GM21737 (cell line): ENCODE measurements around the gene PRUNE2.
"Not testable (repeated sequence)": the region's sequence is repeated elsewhere in the genome, so short reads cannot be mapped to it uniquely, and the experiment has no call there.

ENCODE experiments used
- ATAC-seq: cut with Tn5 transposase; IDR thresholded peaks from one replicate; pipeline ENCODE4 v1.9.1; 2021; ENCODE audit warnings: mild to moderate bottlenecking, moderate library complexity; ENCODE audit not compliant: unreplicated experiment

Gene PRUNE2, protein sequence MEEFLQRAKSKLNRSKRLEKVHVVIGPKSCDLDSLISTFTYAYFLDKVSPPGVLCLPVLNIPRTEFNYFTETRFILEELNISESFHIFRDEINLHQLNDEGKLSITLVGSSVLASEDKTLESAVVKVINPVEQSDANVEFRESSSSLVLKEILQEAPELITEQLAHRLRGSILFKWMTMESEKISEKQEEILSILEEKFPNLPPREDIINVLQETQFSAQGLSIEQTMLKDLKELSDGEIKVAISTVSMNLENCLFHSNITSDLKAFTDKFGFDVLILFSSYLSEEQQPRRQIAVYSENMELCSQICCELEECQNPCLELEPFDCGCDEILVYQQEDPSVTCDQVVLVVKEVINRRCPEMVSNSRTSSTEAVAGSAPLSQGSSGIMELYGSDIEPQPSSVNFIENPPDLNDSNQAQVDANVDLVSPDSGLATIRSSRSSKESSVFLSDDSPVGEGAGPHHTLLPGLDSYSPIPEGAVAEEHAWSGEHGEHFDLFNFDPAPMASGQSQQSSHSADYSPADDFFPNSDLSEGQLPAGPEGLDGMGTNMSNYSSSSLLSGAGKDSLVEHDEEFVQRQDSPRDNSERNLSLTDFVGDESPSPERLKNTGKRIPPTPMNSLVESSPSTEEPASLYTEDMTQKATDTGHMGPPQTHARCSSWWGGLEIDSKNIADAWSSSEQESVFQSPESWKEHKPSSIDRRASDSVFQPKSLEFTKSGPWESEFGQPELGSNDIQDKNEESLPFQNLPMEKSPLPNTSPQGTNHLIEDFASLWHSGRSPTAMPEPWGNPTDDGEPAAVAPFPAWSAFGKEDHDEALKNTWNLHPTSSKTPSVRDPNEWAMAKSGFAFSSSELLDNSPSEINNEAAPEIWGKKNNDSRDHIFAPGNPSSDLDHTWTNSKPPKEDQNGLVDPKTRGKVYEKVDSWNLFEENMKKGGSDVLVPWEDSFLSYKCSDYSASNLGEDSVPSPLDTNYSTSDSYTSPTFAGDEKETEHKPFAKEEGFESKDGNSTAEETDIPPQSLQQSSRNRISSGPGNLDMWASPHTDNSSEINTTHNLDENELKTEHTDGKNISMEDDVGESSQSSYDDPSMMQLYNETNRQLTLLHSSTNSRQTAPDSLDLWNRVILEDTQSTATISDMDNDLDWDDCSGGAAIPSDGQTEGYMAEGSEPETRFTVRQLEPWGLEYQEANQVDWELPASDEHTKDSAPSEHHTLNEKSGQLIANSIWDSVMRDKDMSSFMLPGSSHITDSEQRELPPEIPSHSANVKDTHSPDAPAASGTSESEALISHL (N-terminal part only)

DNA sequence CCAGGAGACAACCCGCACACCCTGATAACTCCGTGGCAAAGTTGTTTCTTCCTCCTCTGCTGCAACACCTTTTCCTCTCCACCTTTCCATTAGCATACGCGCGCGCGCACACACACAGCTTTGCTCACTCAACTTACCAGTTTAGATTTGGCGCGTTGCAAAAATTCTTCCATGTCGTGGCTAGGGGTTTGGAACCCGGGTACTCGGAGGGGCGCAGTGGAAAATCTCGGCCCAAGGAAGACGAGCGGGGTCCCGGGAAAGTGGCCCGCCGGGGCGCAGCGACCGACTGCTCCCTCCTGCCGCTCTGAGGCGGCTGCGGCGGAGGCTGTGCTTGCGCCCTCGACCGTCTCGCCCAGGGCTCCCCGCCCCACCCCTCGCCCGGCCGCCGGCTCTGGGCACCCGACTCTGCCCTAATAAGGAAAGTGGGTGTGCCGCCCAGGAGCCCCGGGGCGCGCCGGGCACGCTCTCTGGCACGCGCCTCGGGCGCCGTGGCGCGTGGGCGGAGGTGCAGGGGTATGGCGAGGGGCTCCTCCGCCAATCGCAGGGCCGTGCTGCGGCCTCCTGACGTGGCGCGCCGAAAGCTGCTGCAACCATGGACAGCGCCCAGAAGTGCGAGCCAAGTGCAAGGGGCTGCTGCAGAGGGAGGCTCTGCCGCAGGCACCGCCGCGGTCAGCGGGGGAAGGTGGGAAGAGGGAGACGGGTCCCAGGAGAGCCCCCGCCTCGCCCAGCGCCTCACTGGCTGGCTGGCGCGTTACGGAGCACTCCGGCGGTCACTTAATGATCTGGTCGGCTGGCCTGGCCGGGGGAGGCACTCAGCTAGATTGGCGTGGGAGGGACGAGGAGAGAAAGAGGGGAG, at the start of gene PRUNE2:
Gene PRUNE2 (minus strand): TSS at position 324 of the 856 bp plus-strand sequence. CDS start 151 bp downstream, at position 173.
- no peak for ATAC-seq

DNA sequence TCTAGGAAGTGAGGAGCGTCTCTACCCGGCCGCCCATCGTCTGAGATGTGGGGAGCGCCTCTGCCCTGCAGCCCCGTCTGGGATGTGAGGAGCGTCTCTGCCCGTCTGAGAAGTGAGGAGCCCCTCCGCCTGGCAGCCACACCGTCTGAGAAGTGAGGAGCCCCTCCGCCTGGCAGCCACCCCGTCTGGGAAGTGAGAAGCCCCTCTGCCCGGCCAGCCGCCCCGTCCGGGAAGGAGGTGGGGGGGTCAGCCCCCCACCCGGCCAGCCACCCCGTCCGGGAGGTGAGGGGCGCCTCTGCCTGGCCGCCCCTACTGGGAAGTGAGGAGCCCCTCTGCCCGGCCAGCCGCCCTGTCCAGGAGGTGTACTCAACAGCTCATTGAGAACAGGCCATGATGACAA, 49.5 kb upstream of the PRUNE2 start:
- not testable (repeated sequence) for ATAC-seq

DNA sequence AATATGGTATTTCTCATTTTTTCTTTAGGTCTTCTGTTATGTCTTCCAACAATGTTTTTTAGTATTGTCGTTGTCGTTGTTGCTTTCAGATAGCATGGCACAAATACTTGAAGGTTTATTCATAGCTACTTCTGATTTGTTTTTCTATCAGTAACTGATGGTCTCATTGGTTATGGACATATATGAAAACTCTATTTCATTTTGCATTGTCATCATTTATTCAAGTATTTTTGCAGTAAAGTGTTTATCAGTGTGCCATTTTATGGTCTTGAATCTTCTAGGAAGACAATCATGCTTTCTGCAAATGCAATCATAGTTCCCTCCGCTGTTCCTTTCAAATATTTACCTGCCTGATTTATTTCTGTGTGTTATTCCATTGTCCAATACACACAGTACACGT, 44.0 kb upstream of the PRUNE2 start:
- ATAC-seq: no peak

DNA sequence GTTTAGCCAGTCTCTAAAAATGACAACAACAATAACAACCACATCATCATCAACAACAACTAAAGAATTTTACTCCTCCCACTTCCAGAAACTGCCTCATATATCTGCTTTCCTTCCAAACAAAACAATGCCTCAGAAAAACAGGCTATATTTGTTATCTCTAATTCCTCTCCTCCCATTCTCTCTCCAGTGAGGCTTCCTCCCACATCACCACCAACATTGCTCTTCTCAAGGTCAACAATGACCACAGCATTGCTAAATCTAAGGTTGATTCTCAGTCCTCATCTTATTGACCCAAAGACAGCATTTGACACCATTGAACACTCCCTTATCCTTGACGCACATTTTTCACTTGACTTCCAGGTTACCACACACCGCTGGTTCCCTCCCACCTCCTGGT, 38.1 kb upstream of the PRUNE2 start:
- no peak for ATAC-seq

DNA sequence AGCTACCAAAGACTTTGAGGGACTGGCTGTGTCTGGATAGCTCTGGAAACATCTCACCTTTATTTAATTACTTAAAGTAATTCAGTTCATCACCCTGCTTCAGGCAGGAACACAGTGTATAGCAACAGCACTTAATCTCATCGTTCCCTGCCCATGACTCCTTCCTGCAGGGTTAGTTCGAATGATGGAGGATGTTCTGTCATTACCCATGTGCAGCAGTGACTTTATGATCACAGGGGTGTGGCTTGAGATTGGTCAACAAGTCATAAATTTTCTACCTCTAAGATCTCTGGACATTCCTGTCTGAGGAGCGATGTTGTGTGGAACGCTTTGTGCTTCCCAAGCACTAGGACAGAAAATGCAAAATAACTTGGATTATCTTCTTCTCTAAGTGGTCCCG, 37.1 kb upstream of the PRUNE2 start:
- no peak for ATAC-seq

DNA sequence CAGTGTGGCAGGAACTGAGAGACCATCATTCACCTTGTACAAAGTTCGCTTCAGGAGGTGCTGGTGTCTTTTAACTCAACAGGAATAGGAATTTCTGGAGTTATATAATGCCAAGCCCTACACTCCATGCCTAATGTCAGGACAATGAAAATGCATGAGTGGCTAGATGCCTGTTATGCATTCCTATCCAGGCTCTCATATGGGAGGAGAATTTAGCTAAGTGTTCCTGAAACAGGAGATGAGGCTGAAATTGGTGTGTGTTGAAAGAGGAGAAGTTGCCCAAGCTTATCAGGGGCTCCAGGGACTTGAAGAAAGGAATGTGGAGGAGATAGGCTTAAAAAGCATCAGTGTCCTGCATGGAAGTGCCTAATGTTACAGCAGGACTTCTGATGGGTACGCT, 26.8 kb upstream of the PRUNE2 start:
- ATAC-seq: no peak

DNA sequence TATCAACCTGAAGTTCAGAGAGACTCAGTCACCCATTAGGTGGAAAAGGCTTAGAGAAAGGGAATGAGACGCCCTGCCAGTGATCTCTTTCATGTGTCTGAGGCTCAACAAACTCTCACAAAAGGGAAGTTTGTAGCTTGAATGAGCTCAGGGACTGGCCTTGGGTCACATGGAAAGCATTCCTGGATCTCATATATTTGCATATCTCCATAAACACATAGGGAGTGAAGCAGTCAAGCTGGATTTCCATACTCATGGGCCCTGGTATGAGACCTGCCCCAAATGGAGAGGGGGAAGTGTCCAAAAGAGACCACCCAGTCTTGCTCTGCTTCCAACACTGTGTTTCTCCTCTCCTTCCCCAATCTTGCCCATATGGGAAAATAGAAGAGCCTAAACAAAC, 26.4 kb upstream of the PRUNE2 start:
- no peak for ATAC-seq

DNA sequence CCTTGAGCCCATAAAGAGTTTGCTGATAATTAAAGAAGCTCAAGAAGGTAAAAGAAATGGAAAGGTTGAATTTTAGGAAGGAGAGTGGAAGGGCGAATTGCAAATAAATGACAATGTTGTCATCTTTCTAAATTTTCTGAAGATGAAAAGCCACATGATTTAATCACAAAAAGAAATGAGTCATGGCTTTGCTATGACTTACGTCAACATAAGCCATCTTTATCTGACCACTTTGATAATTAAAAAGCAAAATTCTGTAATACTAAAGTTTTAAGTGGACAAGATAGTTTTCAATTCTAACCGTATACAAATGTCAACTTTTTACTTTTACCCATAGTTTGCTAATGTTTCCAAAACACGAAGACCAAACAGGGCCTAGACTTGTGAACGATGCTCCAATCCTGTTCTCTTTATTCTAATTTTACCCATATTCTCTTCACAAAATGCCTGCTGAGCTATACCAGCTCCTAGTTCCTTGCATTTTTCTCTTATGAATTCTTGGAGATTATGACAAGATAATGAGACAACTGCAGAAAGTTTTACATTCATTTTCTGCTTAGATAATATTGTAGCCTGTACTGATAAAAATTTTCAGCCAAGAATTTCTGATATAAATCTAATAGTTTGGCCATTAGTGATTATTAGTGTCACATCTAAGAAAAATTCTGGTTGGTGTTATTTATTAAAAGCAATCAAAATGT, 21.8 kb upstream of the PRUNE2 start:
- ATAC-seq: no peak

DNA sequence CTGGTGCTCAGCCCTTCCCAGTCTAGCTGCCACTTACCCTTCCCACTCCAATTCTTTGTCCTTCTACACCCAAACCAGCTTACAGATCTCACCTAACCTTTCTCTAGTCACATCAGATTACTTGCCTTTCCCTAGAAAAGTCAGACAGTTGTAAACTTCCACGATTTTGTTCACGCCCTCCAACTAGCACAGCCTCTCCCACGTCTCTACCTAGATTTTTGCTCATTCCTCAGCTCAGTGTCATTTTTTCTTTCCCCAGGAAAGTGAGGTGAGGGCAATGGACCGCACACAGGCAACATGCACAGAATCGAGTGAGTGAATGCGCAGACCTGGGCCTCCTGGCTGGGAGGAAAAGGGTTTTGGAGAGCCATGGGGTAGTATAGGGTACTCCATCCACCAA, 20.9 kb upstream of the PRUNE2 start:
- no peak for ATAC-seq

DNA sequence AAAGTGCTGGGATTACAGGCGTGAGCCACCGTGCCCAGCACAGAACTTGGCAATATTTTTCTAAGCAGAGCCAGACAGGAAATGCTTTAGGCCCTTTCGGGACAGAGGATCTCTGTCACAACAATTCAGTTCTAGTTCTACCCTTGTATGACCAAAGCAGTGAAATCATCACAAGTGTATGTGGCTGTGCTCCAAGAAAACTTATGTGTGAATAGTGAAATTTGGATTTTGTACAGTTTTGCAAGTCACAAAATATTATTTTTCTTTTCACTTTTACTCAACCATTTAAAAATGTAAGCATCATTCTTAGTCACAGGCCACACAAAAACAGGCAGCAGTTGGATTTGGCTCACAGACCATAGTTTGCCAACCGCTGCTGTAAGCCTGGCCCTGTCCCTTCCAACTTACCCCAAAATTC, 20.4 kb upstream of the PRUNE2 start:
- ATAC-seq: no peak

DNA sequence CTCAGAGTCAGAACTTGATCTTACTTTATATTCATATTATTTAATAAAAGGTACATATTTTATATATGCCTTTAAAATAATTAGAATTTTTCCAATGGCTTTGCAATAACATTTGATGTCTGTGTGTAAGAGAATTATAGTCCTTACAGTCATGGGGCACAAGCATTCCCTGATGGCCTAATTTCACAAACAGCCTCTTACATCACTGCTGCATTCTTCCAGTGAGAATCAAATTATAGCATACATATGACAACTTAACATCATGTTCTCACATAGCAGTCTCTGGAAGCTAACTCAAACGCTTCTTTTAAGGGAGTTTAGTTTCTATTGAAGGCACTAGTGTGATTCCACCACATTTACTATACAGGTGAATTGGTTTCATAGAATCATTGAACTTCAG, 15.3 kb upstream of the PRUNE2 start:
- ATAC-seq: no peak

DNA sequence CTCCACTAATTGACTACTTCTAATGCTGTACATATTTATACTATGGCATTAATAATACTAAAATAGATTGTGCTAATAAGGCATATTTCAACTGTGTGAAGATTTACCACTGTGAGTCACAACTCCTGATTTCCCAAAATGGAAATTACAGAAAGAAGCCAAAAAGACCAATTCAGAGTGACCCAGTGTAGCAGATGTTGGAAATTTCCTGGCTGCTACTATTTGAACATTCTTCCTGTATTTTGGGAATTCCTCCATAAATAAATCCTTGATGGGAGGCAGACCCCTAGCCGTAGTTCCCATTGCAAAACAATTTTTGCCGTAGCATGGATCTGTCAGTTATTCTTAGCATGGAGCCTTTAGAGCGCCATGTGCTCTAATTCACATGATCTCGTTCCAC, 11.4 kb upstream of the PRUNE2 start:
- ATAC-seq: no peak

DNA sequence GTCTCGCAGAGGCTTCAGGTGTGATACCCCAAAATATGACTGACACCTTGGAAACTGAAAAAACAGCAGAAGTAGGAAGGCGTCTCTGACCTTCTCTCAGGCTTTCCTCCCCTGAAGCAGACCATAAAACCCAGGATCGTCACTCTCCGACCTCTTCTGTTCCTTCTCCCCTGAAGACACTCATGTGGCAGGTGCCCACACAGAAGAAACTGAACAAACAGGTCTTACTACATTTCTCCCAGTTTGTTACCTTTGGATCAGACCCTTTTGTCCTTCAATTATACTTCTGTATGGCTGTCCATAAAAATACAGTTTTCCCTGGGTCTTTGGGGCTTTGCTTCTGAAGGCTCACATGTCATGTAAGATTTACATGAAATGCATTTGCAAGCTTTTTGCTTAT, 10.3 kb upstream of the PRUNE2 start:
- ATAC-seq: no peak

DNA sequence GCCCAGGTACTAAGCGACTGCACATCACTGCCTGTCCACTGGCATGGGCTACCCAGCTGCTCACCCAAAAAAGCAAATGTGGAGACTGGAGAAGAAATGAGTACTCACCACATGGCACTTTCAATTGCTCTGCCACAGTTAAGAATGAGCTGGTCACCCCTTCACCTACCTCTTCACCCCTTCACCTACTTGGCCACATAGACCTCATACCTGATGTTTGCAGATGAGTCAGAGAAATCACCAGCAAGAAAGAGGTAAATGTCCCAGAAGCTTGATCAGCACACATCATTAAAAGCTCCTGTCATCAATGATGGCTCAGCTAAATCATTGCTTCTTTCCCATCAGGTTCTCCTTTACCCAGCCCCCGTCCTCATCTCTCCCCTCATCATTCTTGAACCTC, 7.6 kb upstream of the PRUNE2 start:
- no peak for ATAC-seq

DNA sequence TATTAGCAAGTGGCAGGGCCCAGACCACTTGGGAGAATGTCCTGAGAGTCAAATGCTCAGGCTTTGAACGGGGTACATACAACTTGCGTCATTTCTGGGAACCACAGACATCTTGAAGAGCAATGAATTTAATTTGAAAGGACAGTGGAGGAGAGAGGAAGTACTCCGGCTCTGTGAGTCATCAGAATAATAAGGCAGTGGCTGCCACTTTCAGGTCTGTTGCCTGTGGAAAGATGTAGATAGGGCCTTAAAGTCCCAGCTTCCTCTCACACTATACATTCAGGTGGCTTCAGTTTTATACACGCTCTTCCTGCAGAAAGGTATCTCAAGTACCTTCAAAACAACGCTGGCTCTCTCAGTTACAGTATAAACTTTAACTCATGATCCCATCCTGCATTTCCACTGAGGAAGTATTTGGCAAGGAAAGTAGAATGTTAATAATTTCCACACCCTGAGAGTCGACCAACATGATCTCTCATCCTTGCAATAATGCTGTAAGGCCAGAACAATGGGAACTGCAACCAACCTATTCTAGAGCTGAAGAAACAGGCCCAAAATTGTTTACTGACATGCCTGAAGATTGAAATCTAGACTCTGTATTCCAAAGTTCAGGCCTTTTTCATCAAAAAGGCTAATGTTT, 6.8 kb upstream of the PRUNE2 start:
- no peak for ATAC-seq

DNA sequence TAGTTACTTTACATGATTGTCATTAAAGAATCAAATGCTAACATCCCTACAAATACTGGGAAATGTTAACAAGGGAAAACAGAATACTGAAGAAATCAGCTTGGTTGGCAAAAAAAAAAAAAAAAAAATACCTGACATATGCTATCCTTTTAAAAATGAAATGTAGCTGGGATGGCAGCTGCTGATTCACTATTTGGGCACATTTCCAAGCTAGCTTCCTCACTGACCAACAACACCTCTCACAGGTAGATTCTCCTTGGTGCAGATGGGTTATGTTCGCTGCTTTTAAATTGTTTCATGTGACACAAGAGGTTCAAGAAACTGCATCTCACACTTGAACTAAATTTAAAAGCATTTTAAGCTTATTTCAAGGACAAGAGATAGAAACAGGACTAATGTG, 6.1 kb upstream of the PRUNE2 start:
- no peak for ATAC-seq

DNA sequence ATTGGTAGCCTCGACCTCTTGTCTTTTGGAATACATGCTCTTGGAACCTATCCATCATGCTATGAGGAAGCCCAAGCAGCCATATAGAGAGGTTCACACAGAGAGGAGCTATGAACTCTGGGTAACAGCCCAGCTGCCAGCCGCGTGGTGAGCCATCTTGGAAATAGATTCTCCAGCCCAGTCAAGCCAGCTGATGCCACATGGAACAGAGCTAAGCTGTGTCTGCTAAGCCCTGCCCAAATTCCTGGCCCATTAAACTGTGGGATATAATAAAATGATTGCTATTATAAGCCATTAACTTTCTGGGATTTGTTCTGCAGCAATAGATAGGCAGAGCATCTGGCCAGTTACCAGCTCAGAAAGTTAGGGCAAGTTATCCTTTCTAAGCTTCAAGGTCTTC, 4.9 kb upstream of the PRUNE2 start:
- ATAC-seq: no peak

DNA sequence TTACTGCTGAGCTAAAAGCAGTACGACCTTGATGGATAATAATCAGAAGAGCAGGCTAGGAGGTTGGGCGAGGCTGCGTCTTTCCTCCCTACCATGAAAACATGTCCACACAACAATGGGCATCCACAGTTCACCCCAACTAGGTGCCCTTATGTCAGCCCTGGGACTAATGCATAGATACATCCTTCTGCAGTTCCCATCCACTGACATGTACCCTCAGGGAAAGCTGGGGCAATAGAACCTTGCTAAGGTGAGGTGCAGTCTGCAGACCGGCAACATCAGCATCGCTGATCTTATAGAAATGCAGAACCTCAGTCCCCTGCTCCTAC, 697 bp upstream of the PRUNE2 start:
- no peak for ATAC-seq

DNA sequence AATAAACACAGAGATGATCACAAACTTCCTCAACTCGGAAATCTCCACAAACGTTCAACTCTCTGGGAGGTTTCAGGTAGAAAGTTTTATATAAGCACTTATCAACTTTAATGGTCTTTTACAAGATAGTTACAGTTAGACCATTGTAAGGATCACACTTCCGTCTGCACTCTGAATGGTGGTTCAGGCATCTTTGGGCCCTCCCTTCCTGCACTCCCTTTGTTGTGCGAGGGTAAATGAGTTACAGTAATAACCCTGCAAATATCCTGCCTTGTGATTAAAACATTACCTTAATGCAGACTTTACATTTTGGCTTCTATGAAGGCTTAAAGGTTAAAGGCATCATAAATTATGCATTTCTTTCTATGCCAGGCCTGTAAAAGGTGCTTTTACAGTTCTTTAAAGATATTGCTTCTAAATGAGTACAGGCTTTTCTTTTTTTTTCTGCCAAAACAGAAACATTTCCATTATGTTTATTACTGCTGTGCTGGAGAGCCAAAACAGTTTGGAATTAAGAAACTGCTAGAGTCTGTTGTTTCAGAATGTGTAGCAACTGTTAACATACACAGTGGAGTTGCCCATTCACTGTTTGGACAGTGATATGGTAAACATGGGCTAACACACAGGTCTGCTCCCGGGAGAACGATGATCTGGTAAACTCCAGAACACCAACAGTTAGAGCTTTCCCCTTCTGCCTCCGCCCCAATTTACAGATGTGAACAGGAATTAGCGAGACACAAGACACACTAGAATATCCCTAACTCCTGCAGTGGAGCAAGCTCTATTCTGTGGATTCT, 1.1 kb downstream of the PRUNE2 start:
- no peak for ATAC-seq
